Measurements from ENCODE around the gene SLC25A36. TPM values are rescaled to one million over a fixed set of nuclear protein-coding genes. Genes with fewer than 3 reads are reported as not detected.
"Not testable (repeated sequence)": the region's sequence is repeated elsewhere in the genome, so short reads cannot be mapped to it uniquely, and the experiment has no call there.

SLC25A36 gene
- total RNA-seq, 4 donors from 2014 or later, result 35.1 to 63.3 (median 54.3) TPM

- TF ChIP-seq POLR2A (IDR thresholded peaks at IDR 0.05) (no peak), CTCF (IDR thresholded peaks at IDR 0.05) (no peak)
- DNase-seq (ENCODE audit: low spot score in 2 of 2), result no peak
- no peak overlapping the region for H3K4me3 ChIP-seq (ENCODE audit: low read depth, poor library complexity, severe bottlenecking)
- intact Hi-C loops (cut with DNase I; ENCODE audit: low total_unique reads), result no loop called here
- WGBS, 2 donors, result 93 to 95% methylated on average over 5 of the region's 5 CpGs
Measured at GRCh38 chr3:140948460-140949249, 7.0 kb downstream of the SLC25A36 start.

GRCh38 chr3:140950144-140950543, 8.5 kb downstream of the SLC25A36 start:
- no peak overlapping the region for H3K4me3 ChIP-seq (ENCODE audit: low read depth, poor library complexity, severe bottlenecking)
- WGBS, 2 donors, result 87 to 89% methylated on average over 1 of the region's 1 CpG
- no peak for DNase-seq (ENCODE audit: low spot score in 2 of 2)
- TF ChIP-seq CTCF (IDR thresholded peaks at IDR 0.05) (no peak), POLR2A (IDR thresholded peaks at IDR 0.05) (no peak)
- intact Hi-C loops (cut with DNase I; ENCODE audit: low total_unique reads), result no loop called here

- intact Hi-C loops (cut with DNase I; ENCODE audit: low total_unique reads), result no loop called here
Measured at GRCh38 chr3:140950863-140951262, 9.2 kb downstream of the SLC25A36 start.

DNA sequence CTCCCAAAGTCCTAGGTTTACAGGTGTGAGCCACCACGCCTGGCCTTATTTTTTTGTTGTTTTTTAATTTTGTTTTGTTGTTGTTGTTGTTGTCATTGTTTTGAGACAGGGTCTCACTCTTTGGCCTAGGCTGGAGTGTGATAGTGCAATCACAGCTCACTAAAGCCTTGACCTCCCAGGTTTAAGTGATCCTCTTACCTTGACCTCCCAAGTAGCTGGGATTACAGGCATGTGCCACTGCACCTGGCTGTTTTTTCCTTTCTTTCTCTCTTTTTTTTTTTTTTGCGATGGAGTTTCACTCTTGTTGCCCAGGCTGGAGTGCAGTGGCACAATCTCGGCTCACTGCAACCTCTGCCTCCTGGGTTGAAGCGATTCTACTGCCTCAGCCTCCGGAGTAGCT, 10.1 kb downstream of the SLC25A36 start:
- intact Hi-C loops (cut with DNase I; ENCODE audit: low total_unique reads), result not testable (repeated sequence)
- WGBS, 2 donors, result 83 to 88% methylated on average over 5 of the region's 5 CpGs

More at GRCh38 chr3:140950863-140951262, 9.2 kb downstream of the SLC25A36 start:
- WGBS, 2 donors, result 67 to 74% methylated on average over 2 of the region's 2 CpGs
- no peak overlapping the region for H3K4me3 ChIP-seq (ENCODE audit: low read depth, poor library complexity, severe bottlenecking)
- no peak for DNase-seq (ENCODE audit: low spot score in 2 of 2)
- TF ChIP-seq POLR2A (IDR thresholded peaks at IDR 0.05), result no peak
- no peak for TF ChIP-seq CTCF (IDR thresholded peaks at IDR 0.05)

GRCh38 chr3:140953028-140953960, 11.7 kb downstream of the SLC25A36 start:
- no peak overlapping the region for H3K4me3 ChIP-seq (ENCODE audit: low read depth, poor library complexity, severe bottlenecking)
- no peak for DNase-seq (ENCODE audit: low spot score in 2 of 2)
- TF ChIP-seq CTCF (IDR thresholded peaks at IDR 0.05) (no peak), POLR2A (IDR thresholded peaks at IDR 0.05) (no peak)
- intact Hi-C loops (cut with DNase I; ENCODE audit: low total_unique reads), result no loop called here
- 85 to 88% methylated on average over 5 of the region's 5 CpGs for WGBS, 2 donors

More for the DNA sequence above, 10.1 kb downstream of the SLC25A36 start:
- not testable (repeated sequence) for DNase-seq (ENCODE audit: low spot score in 2 of 2); H3K4me3 ChIP-seq (ENCODE audit: low read depth, poor library complexity, severe bottlenecking)

- intact Hi-C loops (cut with DNase I; ENCODE audit: low total_unique reads), result no loop called here
- 67 to 81% methylated on average over 2 of the region's 2 CpGs for WGBS, 2 donors
- TF ChIP-seq CTCF (IDR thresholded peaks at IDR 0.05) (no peak), POLR2A (IDR thresholded peaks at IDR 0.05) (no peak)
- H3K4me3 ChIP-seq (ENCODE audit: low read depth, poor library complexity, severe bottlenecking), result no peak overlapping the region
- no peak for DNase-seq (ENCODE audit: low spot score in 2 of 2)
Measured at GRCh38 chr3:140954576-140954975, 12.9 kb downstream of the SLC25A36 start.

Measured in lower leg skin (tissue), 4 donors.